Measurements from ENCODE around the gene THEMIS.

THEMIS gene

DNA sequence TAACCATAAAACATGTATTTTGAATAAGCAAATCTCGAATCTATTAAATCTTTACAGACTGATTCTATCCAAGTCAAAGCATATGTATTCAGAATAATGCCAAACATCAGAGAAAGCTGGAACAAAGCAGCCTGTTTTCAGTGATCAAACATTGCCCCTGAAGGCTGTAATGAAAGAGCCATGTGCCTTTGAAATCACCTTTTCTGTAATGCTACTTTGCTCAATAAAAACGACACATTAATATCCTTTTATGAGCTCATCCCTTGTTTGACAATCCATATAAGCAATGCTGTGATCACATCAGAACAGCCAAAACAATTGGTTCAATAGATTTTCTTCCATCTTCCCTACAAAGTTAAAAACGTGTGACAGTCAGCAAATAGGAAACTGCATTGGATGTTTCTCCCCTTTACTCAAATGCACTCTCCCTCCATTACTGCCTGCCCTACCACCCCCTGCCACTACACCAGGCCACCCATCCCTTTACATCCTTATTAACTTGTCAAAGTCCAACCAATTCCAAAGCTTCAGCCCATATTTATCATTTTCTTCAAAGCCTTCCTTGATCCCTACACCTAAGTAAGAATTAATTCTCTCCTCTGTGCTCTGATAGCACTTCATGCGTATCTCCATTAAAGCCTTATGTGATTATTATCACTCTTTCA lies 42.0 kb downstream of the THEMIS start:
- DNase-seq (ENCODE audit: low read depth): no peak

DNA sequence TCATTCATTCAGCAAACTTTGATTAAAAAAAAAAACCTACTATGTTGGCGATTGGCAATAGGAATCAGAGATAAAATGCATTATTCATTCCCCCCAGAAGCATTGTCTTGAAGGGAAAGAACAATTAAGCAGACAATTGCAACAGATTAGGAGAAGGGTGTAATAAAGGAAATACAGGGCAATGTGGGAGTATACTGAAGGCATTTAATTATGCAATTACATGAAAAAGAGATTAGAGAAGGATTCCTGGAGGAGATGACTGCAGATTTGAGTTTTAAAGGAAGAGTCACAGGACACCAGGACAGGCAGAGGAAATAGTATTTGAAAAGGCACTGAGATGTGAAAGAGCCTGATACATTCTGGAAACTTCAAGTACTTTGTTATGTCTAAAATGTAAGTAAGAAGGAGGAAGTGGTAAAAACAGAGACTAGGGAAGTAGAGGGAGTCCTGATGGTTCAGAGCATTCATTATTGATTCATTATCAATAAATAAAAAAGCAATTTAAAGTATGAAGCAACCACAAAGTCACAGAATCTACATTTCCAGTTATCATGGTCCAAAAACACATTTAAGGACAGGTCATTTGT lies 43.7 kb downstream of the THEMIS start:
- DNase-seq (ENCODE audit: low read depth): no peak

DNA sequence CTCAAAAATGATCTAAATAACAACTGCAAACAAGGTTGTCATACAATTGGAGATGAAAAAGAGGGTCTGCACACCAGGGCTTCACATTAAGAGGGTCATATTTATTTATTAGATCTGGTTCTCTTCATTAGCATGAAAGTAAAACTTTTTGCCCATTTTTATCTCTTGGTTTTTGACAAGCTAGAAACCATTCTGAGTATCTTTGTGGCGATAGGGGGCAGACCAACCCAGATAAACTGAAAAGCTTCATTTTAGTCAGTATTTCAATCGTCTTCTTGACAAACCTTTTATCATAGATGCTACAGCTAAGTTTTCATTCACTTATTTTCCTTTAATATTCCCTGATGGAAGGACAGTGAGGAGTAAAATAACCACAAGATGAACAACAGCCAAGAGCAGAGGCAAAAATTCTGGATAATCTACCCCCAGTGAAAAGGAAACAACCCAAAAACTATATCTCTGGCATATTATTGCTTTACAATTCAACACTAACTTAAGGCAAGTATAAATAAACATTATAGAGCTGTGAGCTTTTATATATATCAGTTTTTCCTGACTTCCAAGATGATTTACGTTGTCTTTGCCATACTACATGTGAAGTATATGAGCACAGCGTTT lies 45.2 kb downstream of the THEMIS start:
- peak; percentile 59 for DNase-seq (ENCODE audit: low read depth)

DNA sequence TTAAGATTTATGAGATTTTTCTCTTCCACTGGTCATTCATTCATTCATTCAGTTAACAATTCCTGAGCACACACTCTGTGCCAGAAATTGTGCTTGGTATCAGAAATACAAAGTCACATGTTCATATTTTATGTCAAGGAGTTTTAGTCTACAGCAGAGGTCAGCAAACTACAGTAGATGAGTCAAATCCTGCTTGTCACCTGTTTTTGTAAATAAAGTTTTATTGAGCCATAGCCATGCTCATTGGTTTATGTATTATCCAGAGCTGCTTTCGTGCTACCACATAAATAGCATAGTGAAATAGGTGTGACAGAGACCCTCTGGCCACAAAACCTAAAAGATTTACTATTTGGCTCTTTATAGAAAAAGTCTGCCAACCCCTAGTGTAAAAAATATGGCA lies 46.8 kb downstream of the THEMIS start:
- no peak for DNase-seq (ENCODE audit: low read depth)

DNA sequence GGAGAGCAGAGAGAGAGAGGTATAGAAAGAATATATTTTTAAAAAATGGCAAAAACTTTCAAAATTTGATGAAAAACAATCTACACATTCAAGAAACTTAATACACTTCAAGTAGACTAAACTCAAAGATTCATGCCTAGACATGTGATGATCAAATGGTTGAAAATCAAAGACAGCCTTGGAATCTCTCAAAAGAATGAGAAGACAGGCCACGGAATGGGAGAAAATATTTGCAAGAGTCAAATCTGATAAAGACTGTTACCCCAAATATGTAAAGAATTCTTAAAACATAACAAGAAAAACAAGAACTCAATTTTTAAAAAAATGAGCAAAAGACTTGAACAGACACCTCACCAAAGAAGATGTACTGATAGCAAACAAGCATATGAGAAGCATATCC lies 49.7 kb downstream of the THEMIS start:
- DNase-seq (ENCODE audit: low read depth): peak; percentile 82

DNA sequence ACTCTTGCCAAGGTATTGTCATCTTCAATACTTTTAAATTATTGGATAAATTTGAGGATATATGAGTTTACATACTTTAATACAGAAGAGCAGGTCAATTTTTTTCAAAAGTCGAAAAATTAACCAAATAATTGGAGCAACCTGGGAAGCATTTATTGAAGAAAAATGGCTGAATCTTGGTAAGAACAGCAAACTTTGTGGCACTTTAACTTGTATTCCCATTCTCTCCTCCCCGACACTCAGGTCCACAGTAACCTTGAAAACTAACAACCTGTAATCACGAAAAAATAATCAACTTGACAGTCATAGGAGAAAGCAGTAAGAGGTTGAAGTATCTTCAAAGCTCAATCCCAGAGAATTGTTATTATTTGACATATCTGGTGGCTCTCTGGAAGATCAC lies 55.6 kb downstream of the THEMIS start:
- no peak for DNase-seq (ENCODE audit: low read depth)

DNA sequence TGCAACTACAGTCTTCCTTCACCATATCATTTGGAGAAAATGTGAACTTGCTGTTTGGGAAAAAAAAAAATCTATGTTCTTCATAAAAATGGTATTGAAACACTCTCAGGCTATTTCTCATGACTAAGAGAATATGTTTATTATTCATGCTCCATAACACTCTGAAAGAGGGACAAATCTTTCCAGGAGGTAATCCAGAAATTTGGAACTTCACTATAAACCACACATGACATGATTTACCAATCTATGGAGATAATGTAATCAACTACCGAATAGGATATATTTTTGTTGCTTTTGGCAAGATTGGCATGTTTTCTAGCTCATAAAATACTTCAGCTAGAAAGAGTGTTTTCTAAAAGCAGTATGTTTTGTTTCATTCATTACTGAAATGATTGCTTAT lies 56.3 kb downstream of the THEMIS start:
- no peak for DNase-seq (ENCODE audit: low read depth)

DNA sequence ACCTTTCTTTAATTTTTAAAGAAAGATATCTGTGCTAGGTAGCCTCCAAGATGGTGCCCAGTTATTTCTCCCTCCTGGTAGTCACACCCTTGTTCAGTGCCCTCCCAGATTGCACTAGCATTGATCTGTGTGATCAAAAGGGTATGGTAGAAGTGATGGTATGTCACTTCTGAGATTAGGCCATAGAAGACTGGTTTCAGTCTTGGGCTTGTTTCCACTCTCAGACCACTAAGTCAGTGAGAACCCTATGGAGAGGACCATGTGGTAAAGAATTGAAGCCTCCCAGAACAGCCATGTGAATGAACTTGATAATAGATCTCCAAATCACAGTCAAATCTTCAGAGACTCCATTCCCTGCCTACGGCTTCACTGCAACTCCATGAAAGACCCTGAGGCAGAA lies 57.3 kb downstream of the THEMIS start:
- DNase-seq (ENCODE audit: low read depth): no peak

DNA sequence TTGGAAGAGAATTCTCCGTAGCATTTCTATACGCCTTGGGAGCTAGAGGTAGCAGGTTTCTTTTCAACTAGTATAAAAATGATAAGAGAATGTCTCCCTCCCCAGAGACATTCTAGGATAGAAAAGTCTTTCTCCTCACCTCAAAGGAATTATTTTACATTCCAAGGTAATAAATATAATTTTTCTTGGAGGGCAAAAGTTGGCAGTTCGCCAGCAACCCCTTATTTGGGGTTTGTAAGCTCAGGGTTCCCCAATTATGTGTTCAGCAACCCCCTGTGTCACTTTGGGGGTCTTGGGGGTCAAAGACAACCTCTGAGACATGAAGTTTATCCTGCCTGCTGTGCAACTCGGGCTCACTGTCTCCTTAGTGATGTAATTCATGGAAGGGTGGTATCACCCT lies 58.3 kb downstream of the THEMIS start:
- DNase-seq (ENCODE audit: low read depth): no peak

DNA sequence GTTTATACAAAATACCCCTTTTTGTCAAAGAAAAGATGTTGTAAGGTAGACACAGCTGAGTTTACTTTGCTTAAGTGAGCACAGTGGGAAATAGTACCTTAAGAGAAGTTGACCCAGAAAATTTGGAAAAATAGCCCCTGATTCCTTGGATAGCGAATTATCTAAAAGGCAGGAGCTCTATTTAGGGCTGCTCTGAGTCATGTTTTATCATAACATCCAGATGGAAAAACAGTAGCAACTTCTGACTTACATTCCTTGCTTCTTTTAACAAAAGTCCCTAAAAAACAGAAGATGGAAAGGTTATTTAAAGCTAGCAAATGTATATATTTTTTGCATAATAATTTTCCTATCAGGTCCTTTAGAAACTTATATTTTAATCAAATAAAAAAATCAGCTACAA lies 59.0 kb downstream of the THEMIS start:
- peak; percentile 17 for DNase-seq (ENCODE audit: low read depth)

DNA sequence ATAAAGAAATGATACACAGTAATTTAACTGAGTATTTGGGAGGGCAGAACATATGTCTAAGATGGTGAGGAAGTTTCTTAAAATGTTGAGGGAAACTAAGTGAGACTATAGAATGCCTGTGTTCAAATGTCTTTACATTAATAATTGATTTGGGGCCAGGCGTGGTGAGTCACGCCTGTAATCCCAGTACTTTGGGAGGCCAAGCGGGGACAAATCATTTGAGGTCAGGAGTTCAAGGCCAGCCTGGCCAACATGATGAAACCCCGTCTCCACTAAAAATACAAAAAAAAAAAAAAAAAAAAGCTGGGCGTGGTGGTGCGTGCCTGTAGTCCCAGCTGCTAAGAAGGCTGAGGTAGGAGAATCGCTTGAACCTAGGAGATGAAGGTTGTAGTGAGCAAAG lies 66.7 kb downstream of the THEMIS start:
- no peak for DNase-seq (ENCODE audit: low read depth)

DNA sequence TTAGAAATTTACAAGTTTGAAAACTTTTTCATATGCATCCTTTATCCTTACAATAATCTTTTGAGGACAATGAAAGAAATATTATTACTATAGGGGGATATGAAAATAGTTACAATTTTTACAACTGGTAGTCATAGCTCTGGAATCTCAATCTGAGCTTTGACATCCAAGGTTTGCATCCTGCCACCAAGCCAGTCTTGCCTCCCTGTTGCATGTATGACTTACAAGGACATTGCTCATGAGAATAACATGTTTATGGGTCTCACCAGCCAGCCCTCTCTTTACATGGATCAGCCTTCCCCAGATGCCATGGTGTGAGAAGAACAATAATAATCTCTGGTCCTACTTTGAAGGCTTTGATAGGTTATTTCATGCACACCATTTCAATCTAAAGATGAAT lies 67.5 kb downstream of the THEMIS start:
- DNase-seq (ENCODE audit: low read depth): peak; percentile 21

DNA sequence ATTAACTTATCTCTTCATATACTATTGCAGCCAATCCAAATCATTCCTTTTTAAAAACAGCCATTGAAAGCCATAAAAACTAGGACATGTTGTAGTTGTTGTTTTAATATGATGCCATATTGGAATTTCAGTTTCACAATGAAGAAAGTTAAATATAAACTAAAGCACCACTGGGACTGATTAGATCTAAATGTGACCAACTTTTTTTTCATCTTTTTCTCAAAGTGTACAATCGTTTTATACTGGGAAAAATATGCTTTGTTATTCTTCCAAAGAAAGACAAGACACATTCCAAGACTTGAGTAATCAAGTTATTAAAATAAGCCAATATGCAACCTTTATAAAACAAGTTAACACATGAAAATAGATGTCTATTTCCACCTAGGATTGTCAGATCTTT lies 68.5 kb downstream of the THEMIS start:
- DNase-seq (ENCODE audit: low read depth): peak; percentile 38

DNA sequence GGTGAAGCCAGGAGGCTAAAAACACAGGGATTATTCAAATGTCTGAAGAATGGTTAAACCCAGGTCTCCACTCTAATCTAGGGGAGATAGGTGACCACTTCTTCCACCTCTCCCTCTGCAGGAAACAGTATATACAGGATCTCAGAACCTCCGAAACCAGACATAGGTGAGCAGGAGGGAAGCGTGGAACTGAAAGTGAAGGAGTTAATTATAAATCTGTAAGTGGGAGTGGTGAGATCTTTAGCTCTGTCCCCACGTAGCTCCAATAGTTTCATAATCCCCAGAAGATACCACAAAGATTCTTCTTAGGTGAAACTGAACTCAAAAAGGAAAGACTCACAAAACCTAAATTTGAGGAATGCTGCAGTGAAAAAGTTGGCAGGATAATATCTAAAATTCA lies 76.8 kb downstream of the THEMIS start:
- peak; percentile 55 for DNase-seq (ENCODE audit: low read depth)

DNA sequence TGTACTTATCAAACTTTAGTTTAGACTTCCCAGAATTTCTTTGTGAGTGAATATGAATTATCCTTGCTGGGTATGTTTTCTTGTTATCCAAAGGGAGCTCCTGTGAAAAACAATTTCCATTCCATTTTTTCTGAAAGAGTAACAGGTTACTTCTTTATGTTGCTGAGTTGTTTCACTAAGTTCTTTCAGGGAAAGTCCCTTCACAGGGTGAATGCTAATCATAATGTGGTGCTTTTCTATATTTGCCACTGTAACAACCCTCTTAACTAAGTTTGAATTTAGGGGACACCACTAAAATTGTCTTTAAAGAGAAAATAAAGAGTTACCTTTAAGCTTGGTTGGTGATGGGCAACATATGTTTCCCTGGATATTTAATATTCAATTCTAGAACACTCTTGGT lies 79.4 kb downstream of the THEMIS start:
- DNase-seq (ENCODE audit: low read depth): no peak

DNA sequence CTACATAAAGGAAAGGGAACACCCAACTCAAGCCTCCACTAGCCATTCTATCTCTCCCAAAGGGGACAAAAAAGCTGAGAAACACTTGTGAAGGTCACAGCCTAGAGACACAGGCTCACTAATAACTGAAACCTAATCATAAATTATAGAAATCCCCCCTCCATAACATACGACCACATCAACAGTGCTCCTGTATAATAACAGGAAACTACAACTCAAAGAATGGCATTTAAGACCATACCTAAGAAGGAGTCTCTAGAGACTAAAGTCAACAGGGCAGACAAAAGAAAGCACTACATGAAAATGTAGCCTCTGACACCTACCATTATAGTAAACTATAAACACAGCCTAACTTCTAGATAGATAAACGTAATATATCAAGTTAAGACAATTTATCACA lies 82.7 kb downstream of the THEMIS start:
- no peak for DNase-seq (ENCODE audit: low read depth)

DNA sequence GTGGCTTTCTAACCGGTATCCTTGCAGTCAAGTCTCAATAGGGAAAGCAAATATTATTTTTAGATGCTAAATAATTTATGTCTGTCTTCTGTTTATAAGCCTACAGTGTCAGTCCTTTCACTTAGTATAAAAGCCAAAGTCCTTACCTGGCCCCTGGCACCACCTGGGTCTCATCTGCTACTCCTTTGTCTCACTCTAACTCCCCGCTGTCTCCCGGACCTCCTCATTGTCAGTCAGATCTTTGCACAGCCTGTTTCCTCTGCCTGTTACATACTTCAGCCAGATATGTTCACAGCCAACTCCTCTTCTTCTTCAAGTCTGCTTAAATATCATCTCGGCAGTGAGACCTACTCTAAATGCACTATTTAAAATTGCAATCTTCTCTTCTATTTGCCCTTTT lies 84.2 kb downstream of the THEMIS start:
- DNase-seq (ENCODE audit: low read depth): no peak

DNA sequence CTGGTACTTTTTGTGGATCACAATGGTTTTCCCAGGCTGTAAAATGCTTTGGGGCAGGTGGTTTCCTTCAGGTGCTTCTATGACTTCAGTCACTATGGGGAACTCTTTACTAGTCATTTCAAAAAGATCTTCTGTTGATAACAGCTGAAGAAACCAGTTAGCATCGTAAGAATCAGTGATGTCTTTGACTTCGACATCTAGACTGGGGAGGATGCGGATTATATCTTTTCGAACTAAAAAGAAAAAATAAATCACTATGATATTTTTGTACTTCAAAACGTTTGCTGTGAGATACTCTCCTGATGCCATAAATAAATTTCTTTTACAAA lies 87.2 kb downstream of the THEMIS start:
- DNase-seq (ENCODE audit: low read depth): no peak

DNA sequence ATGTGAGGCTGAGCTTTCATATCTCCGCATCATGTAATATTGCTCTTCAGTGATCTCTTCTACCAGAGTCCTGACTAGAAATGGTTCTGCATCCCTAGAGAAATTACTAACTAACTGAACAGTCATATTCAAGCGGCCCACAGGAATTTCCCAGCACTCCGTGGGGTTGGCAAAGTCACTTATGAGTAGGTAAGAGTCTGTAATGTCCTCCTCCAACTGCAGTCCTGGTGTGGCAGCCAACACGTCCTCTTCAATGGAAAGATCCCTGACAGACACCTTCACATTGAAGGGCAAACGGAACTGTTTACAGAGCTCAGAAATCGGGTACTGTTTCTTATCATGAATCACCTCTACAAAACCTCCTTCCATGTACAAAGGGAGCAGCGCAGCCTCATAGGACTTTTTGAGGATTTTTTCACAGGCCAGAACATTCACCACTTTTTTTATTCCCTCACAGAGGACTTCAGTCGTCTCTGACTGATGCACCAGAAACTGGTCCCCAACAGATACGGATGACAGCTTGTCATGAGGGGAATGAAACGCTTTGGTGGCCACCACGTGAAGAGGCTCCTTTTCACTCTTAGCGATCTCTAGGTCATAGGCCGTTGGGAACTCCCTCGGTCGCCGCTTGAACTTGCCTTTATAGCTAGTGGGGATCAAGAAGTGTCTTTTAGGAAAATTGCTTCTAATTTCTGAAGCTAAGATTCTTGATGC lies 87.7 kb downstream of the THEMIS start:
- no peak for DNase-seq (ENCODE audit: low read depth)

DNA sequence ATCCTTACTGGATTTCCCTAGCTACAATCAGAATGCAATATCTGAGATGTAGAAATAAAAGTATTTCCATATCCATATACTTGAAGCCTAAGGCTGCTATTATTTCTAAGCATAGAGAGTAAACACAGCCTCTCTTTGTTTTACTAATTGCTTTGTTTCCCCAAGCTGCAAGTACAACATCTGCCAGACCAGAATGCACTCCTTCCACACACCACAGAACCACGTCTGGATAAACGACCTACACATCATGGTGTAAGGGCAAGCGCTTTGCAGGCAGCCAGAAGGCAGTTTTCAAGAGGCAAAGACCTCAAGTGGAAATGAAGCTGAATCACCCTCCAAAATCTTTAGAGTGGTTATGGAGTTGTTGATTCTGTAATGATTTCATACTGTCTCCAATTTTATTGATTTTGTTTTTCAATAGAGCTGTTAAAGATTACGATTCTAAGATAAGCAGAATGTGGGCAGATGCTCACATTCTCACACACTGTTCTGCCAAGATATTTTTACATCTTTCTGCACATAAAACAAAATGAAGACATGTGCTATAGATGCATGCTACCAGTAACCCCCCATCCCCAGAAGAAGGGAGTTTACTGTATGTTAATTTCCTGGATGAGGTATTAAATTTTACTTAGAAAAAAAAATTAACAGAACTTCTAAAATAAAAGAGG lies 88.8 kb downstream of the THEMIS start:
- no peak for DNase-seq (ENCODE audit: low read depth)

DNA sequence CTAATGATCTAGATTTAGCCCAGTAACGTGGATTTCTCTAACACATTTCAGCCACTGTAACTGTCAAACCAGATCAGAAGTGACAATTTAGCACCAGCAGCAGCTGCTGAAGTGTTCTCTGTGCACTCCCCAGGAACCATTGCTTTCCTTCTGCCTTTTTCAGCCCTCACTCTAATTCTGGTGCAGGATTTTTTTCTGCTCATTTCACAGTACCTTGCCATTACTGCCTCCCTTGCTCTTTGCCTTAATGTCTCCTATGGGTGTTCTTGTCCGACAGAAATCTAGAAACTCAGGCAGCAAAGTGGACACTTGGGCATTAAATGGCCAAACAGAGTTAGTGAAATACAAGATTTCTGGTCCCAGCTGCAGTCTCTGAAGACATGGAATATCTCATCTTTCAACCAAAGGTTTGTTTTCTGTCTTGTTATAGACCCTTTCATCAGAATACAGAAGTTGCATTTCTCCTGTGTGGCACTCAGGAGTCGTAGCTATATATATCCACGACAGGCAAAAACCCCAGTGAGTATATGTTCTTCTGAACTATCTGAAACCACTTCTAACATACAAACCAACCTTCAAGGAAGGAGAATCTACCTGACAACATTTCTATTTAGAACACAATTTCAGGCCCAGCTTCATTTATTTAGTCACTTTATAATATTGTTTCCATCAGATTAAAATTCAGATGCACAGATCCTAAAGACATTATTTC lies 92.9 kb downstream of the THEMIS start:
- no peak for DNase-seq (ENCODE audit: low read depth)

DNA sequence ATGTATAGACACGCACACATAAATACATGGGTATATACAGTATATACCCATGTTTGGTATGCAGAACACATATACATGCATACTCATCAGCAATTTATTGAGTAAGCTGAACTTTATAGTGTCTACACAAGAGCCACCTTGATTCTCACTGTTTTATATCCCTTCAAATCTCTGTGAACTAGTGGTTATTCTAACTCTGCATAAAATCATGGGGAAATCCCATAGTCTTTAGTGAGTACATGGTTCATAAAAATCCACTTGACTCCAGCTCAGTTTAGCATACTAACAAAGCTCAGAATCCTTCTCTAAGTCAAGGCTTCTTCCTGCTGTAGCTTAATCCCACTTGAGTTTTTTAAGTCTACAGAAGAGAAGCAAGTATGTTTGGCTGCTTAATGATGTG lies 104.1 kb downstream of the THEMIS start:
- DNase-seq (ENCODE audit: low read depth): no peak

Data from iris pigment epithelial cell (primary cell).